Stimulated activated CD8-positive, alpha-beta memory T cell treated with anti-CD3 and anti-CD28 coated beads, Interleukin-7, amount 100 ng/mL, for 24 hours (primary cell): Measurements from ENCODE around the gene ETS1.

Experiments used
- DNase-seq: peaks from one replicate; pipeline ENCODE4 v3.0.0-alpha.2; 2020; ENCODE audit warnings: low read depth

The ETS1 gene

GRCh38 chr11:128500493-128500892, 86.9 kb downstream of the ETS1 start:
- no peak for DNase-seq

GRCh38 chr11:128499613-128500253, 87.6 kb downstream of the ETS1 start:
- DNase-seq: no peak

GRCh38 chr11:128498721-128499245, 88.6 kb downstream of the ETS1 start:
- DNase-seq: no peak

- no peak for DNase-seq
Measured at GRCh38 chr11:128497776-128498095, 89.6 kb downstream of the ETS1 start.

- no peak for DNase-seq
Measured at GRCh38 chr11:128497061-128497775, 90.1 kb downstream of the ETS1 start.

GRCh38 chr11:128496692-128497060, 90.7 kb downstream of the ETS1 start:
- DNase-seq: no peak

GRCh38 chr11:128496249-128496648, 91.1 kb downstream of the ETS1 start:
- DNase-seq: no peak

GRCh38 chr11:128494418-128495332, 92.7 kb downstream of the ETS1 start:
- no peak for DNase-seq

GRCh38 chr11:128493570-128493965, 93.8 kb downstream of the ETS1 start:
- DNase-seq: no peak

- no peak for DNase-seq
Measured at GRCh38 chr11:128492903-128493569, 94.3 kb downstream of the ETS1 start.

GRCh38 chr11:128492461-128492860, 94.9 kb downstream of the ETS1 start:
- DNase-seq: no peak

- no peak for DNase-seq
Measured at GRCh38 chr11:128491195-128491936, 96.0 kb downstream of the ETS1 start.

- DNase-seq: no peak
Measured at GRCh38 chr11:128490092-128490491, 97.3 kb downstream of the ETS1 start.

- no peak for DNase-seq
Measured at GRCh38 chr11:128488471-128488870, 98.9 kb downstream of the ETS1 start.

- no peak for DNase-seq
Measured at GRCh38 chr11:128487978-128488377, 99.4 kb downstream of the ETS1 start.

GRCh38 chr11:128484172-128484571, 103.2 kb downstream of the ETS1 start:
- DNase-seq: no peak

- no peak for DNase-seq
Measured at GRCh38 chr11:128483211-128483788, 104.1 kb downstream of the ETS1 start.

- no peak for DNase-seq
Measured at GRCh38 chr11:128482512-128483191, 104.7 kb downstream of the ETS1 start.

- no peak for DNase-seq
Measured at GRCh38 chr11:128482092-128482491, 105.3 kb downstream of the ETS1 start.

GRCh38 chr11:128481135-128481534, 106.2 kb downstream of the ETS1 start:
- no peak for DNase-seq
